Measurements from ENCODE around the gene ISY1. TPM values are rescaled to one million over a fixed set of nuclear protein-coding genes. Genes with fewer than 3 reads are reported as not detected.
"Not testable (repeated sequence)": the region's sequence is repeated elsewhere in the genome, so short reads cannot be mapped to it uniquely, and the experiment has no call there.

ISY1 gene
- polyA plus RNA-seq, 3 donors from 2014 or later = 91.1 to 107 (median 103) TPM

DNA sequence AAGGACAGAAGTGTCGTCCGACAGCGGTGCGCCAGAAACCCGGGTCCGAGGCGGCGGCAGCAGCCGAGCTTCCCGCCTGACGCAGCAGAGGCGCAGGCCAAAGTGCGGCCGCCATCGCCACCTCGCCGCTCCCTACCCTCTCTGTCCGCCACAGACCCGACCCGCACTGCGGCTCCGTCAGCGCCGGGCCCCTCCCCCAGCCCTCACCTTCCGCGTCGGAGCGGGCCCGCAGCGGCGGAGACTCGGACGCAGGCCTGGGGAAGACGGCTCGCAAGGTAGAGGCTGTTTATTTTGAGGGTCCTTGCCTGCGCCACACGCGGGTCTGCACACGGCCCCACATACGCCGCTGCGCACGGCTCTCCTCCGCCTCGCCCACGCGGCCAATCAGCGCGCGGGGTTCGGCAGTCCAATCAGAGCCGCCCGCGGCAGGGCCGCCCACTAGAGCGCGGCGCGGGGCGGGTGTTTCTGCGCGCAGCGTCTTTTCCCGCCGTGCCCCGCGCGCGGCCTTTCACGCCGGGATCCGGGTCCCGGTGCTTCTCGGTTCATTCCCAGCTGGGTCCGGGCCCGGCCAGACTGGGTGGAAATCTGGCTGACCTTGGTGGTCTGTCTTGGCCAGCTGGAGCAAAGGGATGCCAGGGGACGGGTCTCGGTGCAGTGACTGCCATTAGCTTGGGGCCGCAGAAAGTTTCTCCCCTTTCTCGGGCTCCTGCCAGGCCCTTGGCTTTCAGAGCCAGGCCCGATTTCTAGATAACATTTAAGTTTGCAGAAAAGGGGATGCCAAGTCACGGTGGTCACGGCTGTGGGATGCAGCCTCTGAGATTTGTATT lies 22.9 kb upstream of the ISY1 start, which contains the start of gene CNBP:
TSS of gene CNBP (minus strand) at position 328 of the 827 bp plus-strand sequence. CDS start 12,139 bp downstream, outside the sequence.
- H3K27me3 Mint-ChIP-seq (ENCODE audit: low read depth in 3 of 3) = peaks cover 10 to 14% (median 13%) of the 10 kb centered on the region in 3 donors
- no peaks in the 10 kb centered on the region for H3K9me3 Mint-ChIP-seq
- peaks cover 45 to 49% of the 10 kb centered on the region in 2 donors for H3K4me1 Mint-ChIP-seq
- peak within 1 kb of the TSS; percentile 92 to 98 (median 98) for H3K27ac Mint-ChIP-seq
- H3K4me3 Mint-ChIP-seq = peak within 1 kb of the TSS; percentile 95 to 97 (median 95)
- DNase-seq = peak; percentile 93 to 94 (median 93)
- peaks cover 0 to 2% (median 0%) of the 10 kb centered on the region in 3 donors for H3K36me3 Mint-ChIP-seq

DNA sequence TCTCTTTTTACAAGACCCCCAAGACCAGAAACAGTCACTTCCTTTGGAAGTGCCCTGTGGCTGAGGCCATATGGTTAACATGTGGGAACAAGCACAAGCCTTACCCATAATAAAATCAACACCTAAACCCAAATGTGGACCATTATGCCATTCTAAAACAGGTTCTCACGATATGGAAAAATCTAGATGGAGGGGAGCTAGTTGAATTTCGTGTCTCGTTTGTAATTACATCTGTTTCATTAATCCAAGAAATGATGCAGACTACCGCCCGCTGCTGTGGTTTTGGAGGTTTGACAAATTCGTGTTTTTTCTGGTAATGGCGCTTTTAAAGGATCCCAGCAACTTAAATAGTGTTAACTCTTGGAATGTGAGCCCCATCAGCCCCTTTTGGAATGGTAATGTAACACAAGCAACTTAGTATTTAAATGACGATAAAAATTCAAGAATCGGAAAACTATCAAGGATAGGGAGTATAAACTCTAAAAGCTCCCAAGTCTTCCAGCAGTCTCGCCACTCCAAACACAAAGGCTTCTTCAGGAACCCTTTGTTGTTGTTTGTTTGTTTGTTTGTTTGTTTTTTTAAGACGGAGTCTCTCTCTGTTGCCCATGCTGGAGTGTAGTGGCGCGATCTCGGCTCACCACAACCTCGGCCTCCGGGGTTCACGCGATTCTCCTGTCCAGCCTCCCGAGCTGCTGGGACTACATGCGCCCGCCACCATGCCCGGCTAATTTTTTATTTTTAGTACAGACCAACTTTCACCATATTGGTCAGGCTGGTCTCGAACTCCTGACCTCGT lies 21.7 kb upstream of the ISY1 start:
- H3K9me3 Mint-ChIP-seq = no peaks in the 10 kb centered on the region
- peaks cover 10 to 14% (median 13%) of the 10 kb centered on the region in 3 donors for H3K27me3 Mint-ChIP-seq (ENCODE audit: low read depth in 3 of 3)
- peak overlapping the region; percentile 95 to 97 (median 95) for H3K4me3 Mint-ChIP-seq
- peak overlapping the region; percentile 92 to 98 (median 98) for H3K27ac Mint-ChIP-seq
- H3K4me1 Mint-ChIP-seq = peaks cover 55 to 61% of the 10 kb centered on the region in 2 donors
- peaks cover 0 to 3% (median 0%) of the 10 kb centered on the region in 3 donors for H3K36me3 Mint-ChIP-seq
- DNase-seq = peak; percentile 51 to 61 (median 57)

DNA sequence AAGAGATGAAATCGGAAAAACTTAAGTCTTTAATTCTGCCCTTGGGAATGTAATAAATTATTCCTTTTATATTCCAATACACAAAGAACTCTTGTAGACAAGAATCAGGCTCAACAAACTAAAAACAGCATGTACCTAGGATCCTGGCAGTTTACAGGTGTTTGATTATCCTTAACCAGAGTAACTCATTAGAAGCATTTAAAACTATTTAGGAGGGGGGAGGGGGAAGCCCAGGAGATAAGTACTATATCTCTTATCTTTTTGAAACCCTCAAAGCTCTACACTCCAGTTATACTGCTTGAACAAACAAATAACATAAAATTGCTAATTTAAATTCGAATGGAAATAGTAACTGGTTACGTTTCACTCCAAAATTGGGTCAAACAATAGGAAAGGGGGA lies 21.0 kb upstream of the ISY1 start:
- Mint-ChIP-seq H3K4me3 (peak overlapping the region; percentile 95 to 97 (median 95)), H3K9me3 (no peaks in the 10 kb centered on the region), H3K36me3 (peaks cover 0 to 6% (median 0%) of the 10 kb centered on the region in 3 donors), H3K27me3 (ENCODE audit: low read depth in 3 of 3) (peaks cover 10 to 14% (median 13%) of the 10 kb centered on the region in 3 donors), H3K27ac (peak overlapping the region; percentile 92 to 98 (median 98)), H3K4me1 (peaks cover 62 to 69% of the 10 kb centered on the region in 2 donors)
- no peak for DNase-seq

DNA sequence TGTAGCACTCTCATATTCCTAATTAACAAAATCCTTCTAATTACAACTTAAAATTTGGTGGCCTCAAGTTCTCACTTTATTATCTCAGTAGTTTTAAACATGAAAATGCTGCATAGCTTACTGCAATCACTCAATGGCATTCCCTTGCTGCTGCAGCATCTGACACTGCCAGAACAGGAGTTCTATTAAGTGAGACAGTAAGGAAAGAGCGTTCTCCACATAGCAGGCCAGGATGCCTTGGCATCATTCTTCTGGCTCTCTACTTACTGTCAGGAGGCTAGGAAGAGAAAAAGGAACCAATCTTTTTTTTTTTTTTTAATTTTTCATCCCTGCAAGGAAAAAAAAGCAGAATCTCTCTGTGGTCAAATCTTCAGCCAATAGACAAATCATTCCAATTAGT lies 19.6 kb upstream of the ISY1 start:
- Mint-ChIP-seq H3K36me3 (peaks cover 0 to 6% (median 0%) of the 10 kb centered on the region in 3 donors), H3K4me3 (peak overlapping the region; percentile 69 to 97 (median 95)), H3K27me3 (ENCODE audit: low read depth in 3 of 3) (peaks cover 10 to 14% (median 13%) of the 10 kb centered on the region in 3 donors), H3K27ac (peak overlapping the region; percentile 81 to 92 (median 86)), H3K4me1 (peaks cover 76 to 83% of the 10 kb centered on the region in 2 donors), H3K9me3 (no peaks in the 10 kb centered on the region)
- DNase-seq = no peak

DNA sequence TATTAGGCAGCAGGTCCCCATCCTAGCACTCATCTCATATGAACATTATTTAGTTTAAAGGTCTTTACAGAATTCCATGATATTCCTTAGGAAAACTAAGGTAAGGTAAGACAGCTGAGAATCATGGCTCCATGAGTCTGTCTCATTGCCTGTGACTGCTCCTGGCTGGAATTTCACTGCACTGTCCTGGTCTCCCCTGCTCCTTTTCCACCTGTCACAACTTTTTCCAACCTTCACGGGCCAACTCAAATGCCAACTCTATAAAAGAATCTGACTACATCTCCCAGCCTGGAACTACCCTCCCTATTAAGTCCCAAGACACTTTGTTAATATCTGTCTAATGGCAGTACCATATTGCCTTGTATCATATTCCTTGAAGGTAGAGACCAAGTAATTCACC lies 15.2 kb upstream of the ISY1 start:
- Mint-ChIP-seq H3K27me3 (ENCODE audit: low read depth in 3 of 3) (no peaks in the 10 kb centered on the region), H3K36me3 (peaks cover 0 to 11% (median 5%) of the 10 kb centered on the region in 3 donors), H3K4me3 (peak overlapping the region in 4 of 5 donors; percentile 1 to 61 (median 30)), H3K27ac (peak overlapping the region; percentile 12 to 75 (median 56)), H3K4me1 (peaks cover 90 to 96% of the 10 kb centered on the region in 2 donors), H3K9me3 (no peaks in the 10 kb centered on the region)
- no peak for DNase-seq

DNA sequence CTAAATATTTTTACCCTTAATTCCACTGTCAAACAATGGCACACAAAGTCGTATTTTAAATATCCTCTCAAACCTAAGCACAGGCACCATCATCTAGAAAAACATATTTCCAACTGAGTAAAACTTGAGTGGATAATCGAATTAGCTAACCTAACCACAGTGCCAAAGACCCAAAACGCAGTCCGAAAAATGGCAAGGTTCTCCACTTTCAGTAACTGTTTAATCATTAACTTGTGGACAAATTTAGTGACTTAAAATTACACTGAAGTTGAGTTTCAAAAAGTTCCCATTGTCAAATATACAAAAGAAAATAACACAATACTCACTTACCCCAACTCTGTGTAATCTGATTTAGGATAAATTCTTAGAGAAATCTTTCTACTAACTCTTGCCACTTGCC lies 12.9 kb upstream of the ISY1 start:
- H3K9me3 Mint-ChIP-seq = no peaks in the 10 kb centered on the region
- peaks cover 71 to 90% of the 10 kb centered on the region in 2 donors for H3K4me1 Mint-ChIP-seq
- peak overlapping the region in 5 of 6 donors; percentile 18 to 75 (median 50) for H3K27ac Mint-ChIP-seq
- DNase-seq = no peak
- H3K4me3 Mint-ChIP-seq = peak overlapping the region in 3 of 5 donors; percentile 29 to 52 (median 35)
- H3K36me3 Mint-ChIP-seq = peaks cover 0 to 25% (median 23%) of the 10 kb centered on the region in 3 donors
- no peaks in the 10 kb centered on the region for H3K27me3 Mint-ChIP-seq (ENCODE audit: low read depth in 3 of 3)

DNA sequence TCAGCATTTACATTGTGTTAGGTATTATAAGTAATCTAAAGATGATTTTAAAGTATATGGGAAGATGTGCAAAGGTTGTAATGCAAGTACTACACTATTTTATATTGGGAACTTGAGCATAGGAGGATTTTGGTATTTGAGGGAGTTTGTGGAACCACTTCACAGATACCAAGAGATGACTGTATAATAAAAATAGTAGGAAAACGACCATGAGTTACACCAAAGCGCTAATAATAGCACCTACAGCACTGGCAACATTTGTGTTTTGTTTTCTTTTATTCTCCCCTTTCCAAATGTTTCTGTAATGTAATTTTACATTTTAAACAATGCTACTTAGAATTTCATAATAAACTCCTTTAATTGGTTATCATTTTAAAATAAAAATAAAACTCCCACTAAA lies 12.3 kb upstream of the ISY1 start:
- no peaks in the 10 kb centered on the region for H3K9me3 Mint-ChIP-seq
- H3K27ac Mint-ChIP-seq = peak overlapping the region in 2 of 6 donors; percentile 48 to 66
- peak overlapping the region in 2 of 5 donors; percentile 20 to 35 for H3K4me3 Mint-ChIP-seq
- peaks cover 65 to 85% of the 10 kb centered on the region in 2 donors for H3K4me1 Mint-ChIP-seq
- H3K36me3 Mint-ChIP-seq = peaks cover 0 to 25% (median 23%) of the 10 kb centered on the region in 3 donors
- H3K27me3 Mint-ChIP-seq (ENCODE audit: low read depth in 3 of 3) = no peaks in the 10 kb centered on the region
- DNase-seq = no peak

DNA sequence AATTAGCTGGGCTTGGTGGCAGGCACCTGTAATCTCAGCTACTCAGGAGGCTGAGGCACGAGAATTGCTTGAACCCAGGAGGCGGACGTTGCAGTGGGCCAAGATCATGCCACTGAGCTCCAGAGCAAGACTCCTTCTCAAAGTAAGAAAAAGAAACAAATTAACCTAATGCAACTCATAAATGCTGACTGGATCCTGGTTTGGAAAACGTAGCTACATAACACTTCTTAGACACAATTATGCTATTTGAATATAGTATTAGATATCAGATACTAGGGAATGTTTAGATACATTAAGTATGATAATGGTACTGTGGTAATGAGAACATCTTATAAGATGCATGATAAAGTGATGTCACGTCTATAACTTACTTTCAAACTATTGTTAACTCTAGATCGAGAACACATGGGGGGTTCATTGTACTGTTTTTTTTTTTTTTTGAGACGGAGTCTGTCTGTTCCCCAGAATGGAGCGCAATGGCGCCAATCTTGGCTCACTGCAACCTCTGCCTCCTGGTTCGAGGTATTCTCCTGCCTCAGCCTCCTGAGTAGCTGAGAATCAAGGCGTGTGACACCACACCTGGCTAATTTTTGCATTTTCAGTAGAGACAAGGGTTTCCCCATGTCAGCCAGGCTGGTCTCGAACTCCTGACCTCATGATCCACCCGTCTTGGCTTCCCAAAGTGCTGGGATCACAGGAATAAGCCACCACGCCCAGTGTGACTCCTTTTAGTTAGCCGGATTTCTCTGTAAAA lies 5.9 kb upstream of the ISY1 start:
- Mint-ChIP-seq H3K9me3 (no peaks in the 10 kb centered on the region), H3K4me3 (no peak overlapping the region), H3K36me3 (peaks cover 7 to 32% (median 31%) of the 10 kb centered on the region in 3 donors), H3K27me3 (ENCODE audit: low read depth in 3 of 3) (peaks cover 0 to 1% (median 0%) of the 10 kb centered on the region in 3 donors), H3K27ac (peak overlapping the region in 5 of 6 donors; percentile 13 to 71 (median 23)), H3K4me1 (peaks cover 16 to 47% of the 10 kb centered on the region in 2 donors)
- no peak for DNase-seq

DNA sequence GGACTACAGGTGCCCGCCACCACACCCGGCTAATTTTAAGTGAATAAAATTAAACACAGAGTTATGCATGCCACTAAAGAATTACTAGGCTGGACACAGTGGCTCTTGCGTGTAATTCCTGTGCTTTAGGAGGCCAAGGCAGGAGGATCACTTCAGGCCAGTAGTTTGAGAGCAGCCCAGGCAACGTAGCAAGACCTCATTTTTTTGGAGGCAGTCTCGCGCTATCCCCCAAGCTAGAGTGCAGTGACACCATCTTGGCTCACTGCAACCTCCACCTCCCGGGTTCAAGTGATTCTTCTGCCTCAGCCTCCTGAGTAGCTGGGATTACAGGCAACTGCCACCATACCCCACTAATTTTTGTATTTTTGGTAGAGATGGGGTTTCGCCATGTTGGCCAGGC lies 4.7 kb upstream of the ISY1 start:
- Mint-ChIP-seq H3K36me3 (peaks cover 7 to 24% (median 23%) of the 10 kb centered on the region in 3 donors), H3K4me1 (peaks cover 19 to 48% of the 10 kb centered on the region in 2 donors), H3K27ac (peak overlapping the region in 2 of 6 donors; percentile 22 to 29), H3K27me3 (ENCODE audit: low read depth in 3 of 3) (peaks cover 4 to 11% (median 9%) of the 10 kb centered on the region in 3 donors)
- not testable (repeated sequence) for H3K9me3 Mint-ChIP-seq, DNase-seq, H3K4me3 Mint-ChIP-seq

DNA sequence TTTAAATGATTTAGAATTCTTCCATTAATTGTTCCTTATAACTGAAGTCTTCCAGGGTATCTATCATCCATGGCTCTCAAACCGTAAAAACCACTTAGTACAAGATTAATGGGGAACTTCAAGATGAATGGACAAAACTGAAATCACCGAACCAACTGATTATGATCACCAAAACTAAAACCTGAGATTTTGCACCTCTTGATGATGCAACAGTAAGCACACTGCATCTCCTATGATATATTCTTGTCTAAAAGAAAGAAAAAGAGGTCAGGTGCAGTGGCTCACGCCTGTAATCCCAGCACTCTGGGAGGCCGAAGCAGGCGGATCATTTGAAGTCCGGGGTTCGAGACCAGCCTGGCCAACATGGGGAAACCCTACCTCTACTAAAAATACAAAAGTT lies 3.6 kb upstream of the ISY1 start:
- Mint-ChIP-seq H3K4me1 (peaks cover 30 to 48% of the 10 kb centered on the region in 2 donors), H3K27me3 (ENCODE audit: low read depth in 3 of 3) (peaks cover 4 to 11% (median 9%) of the 10 kb centered on the region in 3 donors), H3K4me3 (no peak overlapping the region), H3K36me3 (peaks cover 7 to 13% (median 13%) of the 10 kb centered on the region in 3 donors), H3K9me3 (no peaks in the 10 kb centered on the region), H3K27ac (peak overlapping the region in 4 of 6 donors; percentile 25 to 62 (median 48))
- no peak for DNase-seq

DNA sequence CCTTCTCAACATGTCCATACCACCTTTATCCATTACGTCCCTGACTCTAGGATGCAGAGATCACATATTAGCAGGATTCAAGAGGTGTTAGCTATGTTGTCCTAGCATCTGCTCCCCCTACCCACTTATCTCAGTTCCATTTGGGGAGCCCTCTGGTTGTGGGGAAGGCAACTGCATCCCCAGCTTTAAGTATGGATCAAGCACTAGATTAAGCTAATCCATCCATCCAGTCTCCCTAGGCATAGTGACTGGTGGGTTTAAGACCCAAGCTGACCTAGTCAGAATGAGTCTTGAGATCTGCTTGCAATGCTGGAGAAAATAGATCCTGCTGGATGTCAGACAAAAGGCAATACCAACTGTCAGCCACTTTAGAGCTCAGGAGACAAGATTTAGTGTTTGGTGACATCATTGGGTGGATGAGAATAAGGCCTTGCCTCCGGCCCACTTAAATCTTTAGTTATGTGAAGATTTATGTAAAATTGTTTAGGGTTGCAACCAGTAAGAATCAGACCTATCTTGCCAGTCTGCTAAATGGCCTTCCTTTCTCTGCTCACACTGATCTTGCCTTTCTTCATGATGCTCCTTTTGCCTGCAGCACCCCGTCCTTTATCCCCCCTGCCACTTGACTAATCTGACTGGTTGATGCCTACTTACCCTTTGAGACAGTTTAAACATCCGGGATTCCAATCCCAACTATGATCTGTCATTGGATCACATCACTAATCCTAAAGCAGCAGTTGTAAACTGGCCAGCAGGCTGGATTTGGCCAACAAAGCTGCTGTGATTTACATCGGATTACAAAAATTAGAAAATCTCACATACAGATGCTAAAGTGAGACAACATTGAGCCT lies 2.1 kb upstream of the ISY1 start:
- Mint-ChIP-seq H3K4me1 (peaks cover 38 to 57% of the 10 kb centered on the region in 2 donors), H3K27ac (peak overlapping the region; percentile 98 to 100 (median 99)), H3K36me3 (peaks cover 6 to 13% (median 12%) of the 10 kb centered on the region in 3 donors), H3K27me3 (ENCODE audit: low read depth in 3 of 3) (peaks cover 4 to 11% (median 9%) of the 10 kb centered on the region in 3 donors), H3K4me3 (peak overlapping the region; percentile 43 to 99 (median 97)), H3K9me3 (no peaks in the 10 kb centered on the region)
- DNase-seq = no peak

DNA sequence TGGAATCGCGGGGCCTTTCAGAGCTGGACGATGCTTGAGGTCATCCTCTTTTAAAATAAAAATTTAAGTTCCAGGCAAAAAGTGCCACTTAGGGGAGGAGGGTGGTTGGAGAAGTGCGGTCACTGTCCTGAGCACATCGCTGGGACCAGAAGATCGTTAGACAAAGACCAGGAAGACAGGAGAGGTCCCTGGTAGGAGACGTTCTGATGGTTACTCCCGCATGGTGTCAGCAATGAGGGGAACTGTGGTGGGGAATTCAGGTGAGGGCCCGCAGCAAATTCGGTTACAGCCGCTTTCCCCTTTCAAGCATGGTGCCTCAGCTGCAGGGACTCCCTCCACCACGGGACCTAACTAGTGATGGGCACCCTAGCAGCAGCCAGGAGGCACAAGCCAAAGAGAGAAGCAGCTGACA lies 1.0 kb upstream of the ISY1 start:
- peaks cover 38 to 50% of the 10 kb centered on the region in 2 donors for H3K4me1 Mint-ChIP-seq
- H3K27ac Mint-ChIP-seq = peak overlapping the region; percentile 98 to 100 (median 99)
- peak in 1 of 3 donors; percentile 20 for DNase-seq
- H3K36me3 Mint-ChIP-seq = peaks cover under 1 to 7% (median 6%) of the 10 kb centered on the region in 3 donors
- H3K27me3 Mint-ChIP-seq (ENCODE audit: low read depth in 3 of 3) = peaks cover 4 to 11% (median 9%) of the 10 kb centered on the region in 3 donors
- H3K9me3 Mint-ChIP-seq = no peaks in the 10 kb centered on the region
- peak overlapping the region; percentile 94 to 99 (median 98) for H3K4me3 Mint-ChIP-seq

Data from immature natural killer cell (primary cell).